Sciatic nerve (tissue), 2 donors: Measurements from ENCODE around the gene PATL2. TPM values are rescaled to one million over a fixed set of nuclear protein-coding genes. Genes with fewer than 3 reads are reported as not detected.
"Not testable (repeated sequence)": the region's sequence is repeated elsewhere in the genome, so short reads cannot be mapped to it uniquely, and the experiment has no call there.

Experiments used
- ATAC-seq: fragments of 200-7000 bp; cut with Tn5 transposase; one replicate; pipeline ENCODE4 v1.9.1; 2020; ENCODE audit warnings: mild to moderate bottlenecking, moderate library complexity
- DNase-seq: peaks from one replicate; pipeline ENCODE4 v3.0.0-alpha.2; 2020; ENCODE audit warnings: low spot score
- intact Hi-C: fragments of 100-400 bp; cut with DNase I; formaldehyde crosslinking; loops from one replicate; pipeline ENCODE4 v1.14.2; 2022
- total RNA-seq: library from RNA; stranded (reverse); fragmentation: NEBNext Ultra II Directional; extraction: Animal tissue kit (Norgen Biotek cat#: 25700); gene quantifications from one replicate; pipeline ENCODE4 v1.2.1, GENCODE V29; 2021
- donor health status: DM: no; HTN: no; CAD: no.
- donor health status: DM: no; HTN: no; CAD: no.

The PATL2 gene
- total RNA-seq = 2.9 TPM

DNA sequence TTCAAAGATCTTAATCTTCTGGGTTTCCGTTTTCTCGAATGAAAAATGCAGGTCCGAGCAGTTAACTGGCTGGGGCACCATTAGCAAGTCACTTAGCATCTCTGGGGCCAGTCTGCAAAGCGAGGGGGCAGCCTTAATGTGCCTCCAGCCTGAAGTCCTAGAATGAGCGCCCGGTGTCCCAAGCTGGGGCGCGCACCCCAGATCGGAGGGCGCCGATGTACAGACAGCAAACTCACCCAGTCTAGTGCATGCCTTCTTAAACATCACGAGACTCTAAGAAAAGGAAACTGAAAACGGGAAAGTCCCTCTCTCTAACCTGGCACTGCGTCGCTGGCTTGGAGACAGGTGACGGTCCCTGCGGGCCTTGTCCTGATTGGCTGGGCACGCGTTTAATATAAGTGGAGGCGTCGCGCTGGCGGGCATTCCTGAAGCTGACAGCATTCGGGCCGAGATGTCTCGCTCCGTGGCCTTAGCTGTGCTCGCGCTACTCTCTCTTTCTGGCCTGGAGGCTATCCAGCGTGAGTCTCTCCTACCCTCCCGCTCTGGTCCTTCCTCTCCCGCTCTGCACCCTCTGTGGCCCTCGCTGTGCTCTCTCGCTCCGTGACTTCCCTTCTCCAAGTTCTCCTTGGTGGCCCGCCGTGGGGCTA lies at the start of gene PATL2, which contains the start of gene B2M:
TSS of gene PATL2 (minus strand) at position 228 of the 647 bp plus-strand sequence. CDS start 34,833 bp downstream, outside the sequence.
TSS of gene B2M (plus strand) at position 422 of the 647 bp plus-strand sequence. CDS start at position 452, 30 bp downstream.
- DNase-seq = peak; percentile 98
- ATAC-seq = peak; percentile 98
- intact Hi-C loops = no loop called here

DNA sequence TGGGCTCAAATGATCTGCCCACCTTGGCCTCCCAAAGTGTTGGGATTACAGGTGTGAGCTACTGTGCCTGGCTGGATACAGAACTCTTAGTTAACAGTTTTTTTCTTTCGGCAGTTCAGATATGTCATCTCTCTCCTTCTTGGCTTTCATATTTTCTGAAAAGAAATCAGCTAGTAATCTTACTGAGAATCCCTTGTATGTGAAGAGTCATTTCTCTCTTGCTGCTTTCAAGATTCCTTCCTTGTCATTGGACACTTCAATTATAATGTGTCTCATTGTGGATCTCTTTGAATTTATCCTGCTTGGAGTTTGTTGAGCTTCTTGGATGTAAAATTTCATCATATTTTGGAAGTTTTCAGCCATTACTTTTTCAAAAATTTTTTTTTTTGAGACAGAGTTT lies 42.2 kb upstream of the PATL2 start:
- no peak for ATAC-seq
- intact Hi-C loops = no loop called here
- no peak for DNase-seq

DNA sequence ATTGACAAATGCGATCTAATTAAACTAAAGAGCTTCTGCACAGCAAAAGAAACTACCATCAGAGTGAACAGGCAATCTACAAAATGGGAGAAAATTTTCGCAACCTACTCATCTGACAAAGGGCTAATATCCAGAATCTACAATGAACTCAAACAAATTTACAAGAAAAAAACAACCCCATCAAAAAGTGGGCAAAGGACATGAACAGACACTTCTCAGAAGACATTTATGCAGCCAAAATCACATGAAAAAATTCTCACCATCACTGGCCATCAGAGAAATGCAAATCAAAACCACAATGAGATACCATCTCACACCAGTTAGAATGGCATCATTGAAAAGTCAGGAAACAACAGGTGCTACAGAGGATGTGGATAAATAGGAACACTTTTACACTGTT lies 32.3 kb upstream of the PATL2 start:
- DNase-seq, intact Hi-C loops, ATAC-seq: not testable (repeated sequence)

DNA sequence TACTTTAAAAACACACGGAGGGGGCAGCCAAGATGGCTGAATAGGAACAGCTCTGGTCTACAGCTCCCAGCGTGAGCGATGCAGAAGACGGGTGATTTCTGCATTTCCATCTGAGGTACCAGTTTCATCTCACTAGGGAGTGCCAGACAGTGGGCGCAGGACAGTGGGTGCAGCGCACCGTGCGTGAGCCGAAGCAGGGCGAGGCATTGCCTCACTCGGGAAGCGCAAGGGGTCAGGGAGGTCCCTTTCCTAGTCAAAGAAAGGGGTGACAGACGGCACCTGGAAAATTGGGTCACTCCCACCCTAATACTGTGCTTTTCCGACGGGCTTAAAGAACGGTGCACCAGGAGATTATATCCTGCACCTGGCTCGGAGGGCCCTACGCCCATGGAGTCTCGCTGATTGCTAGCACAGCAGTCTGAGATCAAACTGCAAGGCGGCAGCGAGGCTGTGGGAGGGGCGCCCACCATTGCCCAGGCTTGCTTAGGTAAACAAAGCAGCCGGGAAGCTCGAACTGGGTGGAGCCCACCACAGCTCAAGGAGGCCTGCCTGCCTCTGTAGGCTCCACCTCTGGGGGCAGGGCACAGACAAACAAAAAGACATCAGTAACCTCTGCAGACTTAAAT lies 28.2 kb upstream of the PATL2 start:
- ATAC-seq, intact Hi-C loops, DNase-seq: not testable (repeated sequence)

DNA sequence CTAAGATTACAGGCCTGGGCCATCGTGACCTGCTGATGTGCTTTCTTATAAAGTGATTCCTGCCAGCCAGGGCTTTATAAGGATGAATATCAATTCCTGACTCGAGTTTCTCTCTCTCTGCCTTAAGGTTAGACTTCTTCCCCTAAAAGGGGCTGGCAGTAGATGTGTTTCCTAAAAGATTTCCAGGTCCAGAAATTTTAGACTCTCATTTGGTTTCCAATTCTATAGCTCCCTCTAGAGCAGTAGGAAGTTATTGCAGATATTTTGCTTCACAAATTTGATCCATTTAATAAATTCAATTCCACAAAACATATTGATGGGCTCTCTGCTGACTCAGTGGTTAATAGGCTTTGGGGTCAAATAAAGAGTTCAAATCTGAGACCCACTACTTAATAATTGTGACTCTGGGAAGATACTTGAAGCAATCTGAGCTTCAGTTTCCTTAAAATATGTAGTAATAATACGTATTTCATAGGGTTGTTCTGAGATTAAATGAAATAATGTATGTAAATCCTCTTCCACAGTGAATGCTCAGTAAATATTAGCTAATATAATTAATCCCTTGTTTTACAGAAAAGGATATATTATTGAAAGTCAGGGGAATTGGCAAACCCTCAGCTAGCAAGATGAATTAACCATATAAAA lies 27.3 kb upstream of the PATL2 start:
- DNase-seq (no peak), ATAC-seq (peak; percentile 73)
- intact Hi-C loops = no loop called here

DNA sequence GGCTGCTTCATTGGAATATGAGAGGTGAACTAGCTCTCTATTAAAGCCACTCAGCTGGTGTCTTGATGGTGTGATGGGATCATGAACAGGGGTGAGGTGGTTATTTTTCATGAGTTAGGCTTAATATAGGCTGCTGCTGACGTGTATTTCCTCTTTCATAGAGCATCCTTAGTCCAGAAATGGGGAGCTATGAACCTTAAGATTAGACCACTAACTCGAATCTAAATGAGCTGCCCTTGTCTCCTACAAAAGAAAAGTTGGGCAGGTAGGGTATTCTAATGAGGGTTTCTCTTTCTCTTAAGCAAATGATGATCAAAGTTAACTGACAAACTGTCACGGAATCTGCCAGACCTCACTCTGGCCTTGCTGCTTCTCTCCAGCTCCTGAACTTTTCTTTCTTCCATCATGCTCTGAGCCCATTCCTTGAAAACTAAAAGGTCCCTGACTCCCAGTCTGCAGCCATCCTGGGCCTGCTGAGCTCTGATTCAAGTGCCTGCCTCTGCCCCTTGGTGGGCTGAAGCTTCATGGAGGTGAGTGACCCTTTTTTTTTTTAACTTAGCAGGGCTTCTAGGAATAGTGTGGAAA lies 25.1 kb upstream of the PATL2 start, which contains the start of gene TRIM69:
TSS of gene TRIM69 (plus strand) at position 348 of the 585 bp plus-strand sequence. CDS start at position 525, 177 bp downstream.
- intact Hi-C loops = no loop called here
- no peak for ATAC-seq

DNA sequence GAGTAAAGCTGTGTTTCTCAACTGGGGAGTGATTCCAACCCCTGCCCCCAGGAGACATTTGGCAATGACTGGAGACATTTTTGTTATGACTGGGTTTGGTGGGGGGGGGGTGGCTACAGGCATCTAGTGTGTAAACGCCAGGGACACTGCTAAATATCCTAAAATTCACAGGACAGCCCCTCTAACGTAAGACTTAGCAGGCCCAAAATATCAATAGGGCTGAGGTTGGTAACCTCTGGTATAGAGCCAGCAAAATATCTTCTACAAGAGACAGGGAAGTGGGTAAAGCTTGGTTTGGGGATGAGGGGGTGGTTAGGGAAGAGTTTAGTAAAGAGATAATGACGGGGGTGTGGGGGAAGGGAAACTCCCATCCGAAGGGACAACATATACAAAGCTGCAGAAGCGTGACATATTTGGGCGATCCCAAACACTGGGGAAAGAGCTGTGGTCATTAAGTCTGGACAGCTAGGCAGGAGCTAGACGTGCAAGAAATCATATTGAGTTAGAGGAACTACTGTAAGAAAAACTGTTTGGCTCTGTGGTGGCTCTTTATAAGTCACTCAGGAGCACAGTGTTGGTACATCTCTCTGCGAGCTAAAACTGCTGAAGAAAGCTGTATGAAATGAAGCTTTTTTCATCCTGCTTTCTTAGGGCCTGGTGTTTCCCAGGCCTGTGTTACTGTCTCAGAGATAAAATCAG lies 24.5 kb upstream of the PATL2 start:
- ATAC-seq = peak; percentile 63
- intact Hi-C loops = no loop called here
- DNase-seq = no peak

More for the DNA sequence above, 25.1 kb upstream of the PATL2 start, which contains the start of gene TRIM69:
- no peak for DNase-seq

DNA sequence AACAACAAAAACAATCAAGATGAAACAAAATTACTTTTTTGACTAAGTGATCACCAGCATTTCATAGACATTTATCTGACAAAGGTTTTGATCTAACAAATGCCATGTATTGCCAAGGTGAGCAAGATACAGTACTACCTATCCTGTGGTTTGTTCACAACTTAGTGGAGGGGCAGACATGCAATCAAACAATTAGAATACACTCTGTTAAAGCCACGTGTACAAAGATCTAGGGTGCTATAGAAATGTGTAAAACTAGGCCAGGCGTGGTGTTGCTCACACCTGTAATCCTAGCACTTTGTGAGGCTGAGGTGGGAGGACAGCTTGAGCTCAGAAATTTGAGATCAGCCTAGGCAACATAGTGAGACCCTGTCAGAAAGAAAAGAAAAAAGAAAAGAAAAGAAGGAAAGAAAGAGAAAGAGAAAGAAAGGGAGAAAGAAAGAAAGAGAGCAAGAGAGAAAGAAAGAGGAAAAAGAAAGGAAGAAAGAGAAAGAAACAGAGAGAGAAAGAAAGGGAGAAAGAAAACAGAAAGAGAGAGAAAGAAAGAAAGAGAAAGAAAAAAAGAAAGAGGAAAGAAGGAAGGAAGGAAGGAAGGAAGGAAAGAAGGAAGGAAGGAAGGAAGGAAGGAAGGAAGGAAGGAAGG lies 23.8 kb upstream of the PATL2 start:
- DNase-seq (no peak), ATAC-seq (no peak)
- intact Hi-C loops = no loop called here

DNA sequence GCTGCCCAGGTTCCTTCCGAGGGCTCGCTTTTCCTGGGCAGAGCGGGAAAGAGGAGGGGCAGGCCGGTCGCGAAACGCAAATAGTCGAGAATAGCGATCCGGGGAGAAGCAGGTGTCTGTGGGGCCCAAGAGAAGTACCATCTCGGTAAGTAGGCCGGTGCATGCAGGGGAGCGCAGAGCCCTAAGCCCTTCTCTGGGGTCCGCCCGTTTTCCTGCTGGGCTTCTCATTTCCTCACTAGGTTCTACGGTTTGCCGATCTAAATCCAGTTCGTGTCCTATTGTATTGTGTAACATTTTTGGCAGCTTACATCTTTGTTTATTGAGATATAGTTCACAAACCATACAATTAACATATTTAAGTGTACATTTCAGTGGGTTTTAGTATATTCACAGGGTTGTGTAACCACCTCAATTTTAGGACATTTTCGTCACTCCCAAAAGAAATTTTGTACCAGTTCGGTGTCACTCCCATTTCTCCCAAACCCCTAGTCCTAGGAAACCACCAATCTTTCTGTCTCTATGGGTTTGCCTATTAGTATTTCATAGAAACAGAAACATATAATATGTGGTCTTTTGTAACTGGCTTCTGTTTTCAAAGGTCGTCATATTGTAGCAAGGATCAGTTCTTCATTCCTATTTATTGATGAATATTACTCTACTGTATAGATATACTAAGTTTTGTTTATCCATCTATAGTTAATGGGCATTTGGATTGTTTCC lies 18.4 kb upstream of the PATL2 start:
- ATAC-seq (peak; percentile 39), DNase-seq (peak; percentile 69)
- intact Hi-C loops = no loop called here

DNA sequence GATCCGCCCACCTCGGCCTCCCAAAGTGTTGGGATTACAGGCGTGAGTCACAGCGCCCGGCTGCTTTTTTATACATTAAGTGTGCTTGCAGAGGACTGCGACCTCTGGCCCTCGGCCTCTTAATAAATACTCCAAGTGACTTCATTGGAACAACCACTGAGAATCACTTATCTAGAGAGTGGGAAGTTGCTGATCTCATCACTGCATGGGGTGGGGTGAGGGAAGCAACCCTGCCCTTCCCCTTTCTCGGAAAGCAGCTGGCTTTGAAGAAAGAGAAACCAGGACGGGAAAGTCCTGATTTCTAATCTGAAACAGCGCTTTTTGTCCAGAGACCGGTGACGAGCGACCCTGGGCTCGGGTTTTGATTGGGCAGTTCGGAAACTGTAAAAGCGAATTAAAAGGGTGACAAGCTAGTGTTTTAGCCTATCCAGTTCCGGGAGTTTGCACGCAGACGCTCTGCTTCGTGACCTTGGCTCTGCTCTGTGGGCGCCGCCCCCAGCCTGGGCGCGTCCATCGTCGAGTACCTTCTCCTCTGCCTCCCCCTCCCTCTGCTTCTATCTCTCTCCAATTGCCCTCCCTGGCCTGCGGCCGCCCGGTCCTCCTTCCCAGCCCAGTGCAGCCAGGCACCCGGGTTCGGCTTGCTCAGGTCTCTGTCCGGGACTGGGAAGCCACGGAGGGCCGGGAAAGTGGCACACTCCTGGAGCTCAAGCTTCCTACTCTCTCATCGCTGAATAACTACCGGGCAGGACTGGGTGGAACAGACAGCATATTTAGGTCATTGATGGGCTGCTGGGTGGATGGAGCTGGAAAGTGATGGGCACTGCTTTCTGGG lies 17.7 kb upstream of the PATL2 start:
- ATAC-seq (peak; percentile 98), DNase-seq (peak; percentile 95)
- intact Hi-C loops = no loop called here

DNA sequence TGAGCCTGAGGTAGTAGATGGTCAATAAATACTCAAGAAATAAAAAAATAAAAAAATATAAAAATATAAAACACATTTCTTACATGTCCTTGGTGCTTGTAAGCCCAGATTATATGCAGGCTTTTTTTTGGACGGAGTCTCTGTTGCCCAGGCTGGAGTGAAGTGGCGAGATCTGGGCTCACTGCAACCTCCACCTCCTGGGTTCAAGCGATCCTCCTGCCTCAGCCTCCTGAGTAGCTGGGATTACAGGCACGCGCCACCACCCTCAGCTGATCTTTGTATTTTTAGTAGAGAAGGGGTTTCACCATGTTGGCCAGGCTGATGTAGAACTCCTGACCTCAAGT lies 17.1 kb upstream of the PATL2 start:
- DNase-seq, intact Hi-C loops, ATAC-seq: not testable (repeated sequence)

DNA sequence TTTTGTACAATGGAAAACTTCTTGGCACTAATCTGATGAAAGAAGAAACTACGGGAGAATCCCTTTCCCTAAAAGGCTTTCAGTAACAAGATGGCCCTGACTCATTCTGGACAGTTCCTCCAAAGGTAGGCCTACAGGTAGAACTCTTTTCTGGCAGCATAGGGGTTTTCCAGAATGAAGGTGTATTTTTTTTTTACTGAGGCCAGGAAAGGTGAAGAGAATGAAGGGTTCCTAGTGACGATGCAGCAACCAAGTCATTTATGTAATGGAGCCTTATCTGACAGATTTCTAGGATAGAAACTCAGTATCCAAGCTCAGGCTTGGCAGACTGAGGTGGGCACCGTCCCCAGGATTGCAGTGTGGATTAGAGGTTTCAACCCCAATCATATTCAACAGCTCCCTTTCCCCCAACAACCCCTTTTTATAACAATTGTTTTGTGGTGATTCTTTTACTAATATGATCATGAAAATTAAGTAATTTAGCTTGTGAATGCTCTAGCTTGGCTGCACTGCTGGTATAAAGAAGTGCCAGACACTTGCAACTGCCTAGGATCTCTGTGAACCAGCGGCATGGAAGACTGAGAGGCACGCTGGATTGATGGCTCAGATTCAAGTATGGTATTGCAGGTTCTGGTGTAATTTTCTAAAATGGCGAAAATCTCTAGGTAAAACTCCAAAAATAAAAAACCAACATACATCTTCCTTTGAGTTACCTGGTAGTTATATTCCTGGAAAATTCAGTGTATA lies 16.5 kb upstream of the PATL2 start:
- DNase-seq (no peak), ATAC-seq (no peak)
- intact Hi-C loops = no loop called here

DNA sequence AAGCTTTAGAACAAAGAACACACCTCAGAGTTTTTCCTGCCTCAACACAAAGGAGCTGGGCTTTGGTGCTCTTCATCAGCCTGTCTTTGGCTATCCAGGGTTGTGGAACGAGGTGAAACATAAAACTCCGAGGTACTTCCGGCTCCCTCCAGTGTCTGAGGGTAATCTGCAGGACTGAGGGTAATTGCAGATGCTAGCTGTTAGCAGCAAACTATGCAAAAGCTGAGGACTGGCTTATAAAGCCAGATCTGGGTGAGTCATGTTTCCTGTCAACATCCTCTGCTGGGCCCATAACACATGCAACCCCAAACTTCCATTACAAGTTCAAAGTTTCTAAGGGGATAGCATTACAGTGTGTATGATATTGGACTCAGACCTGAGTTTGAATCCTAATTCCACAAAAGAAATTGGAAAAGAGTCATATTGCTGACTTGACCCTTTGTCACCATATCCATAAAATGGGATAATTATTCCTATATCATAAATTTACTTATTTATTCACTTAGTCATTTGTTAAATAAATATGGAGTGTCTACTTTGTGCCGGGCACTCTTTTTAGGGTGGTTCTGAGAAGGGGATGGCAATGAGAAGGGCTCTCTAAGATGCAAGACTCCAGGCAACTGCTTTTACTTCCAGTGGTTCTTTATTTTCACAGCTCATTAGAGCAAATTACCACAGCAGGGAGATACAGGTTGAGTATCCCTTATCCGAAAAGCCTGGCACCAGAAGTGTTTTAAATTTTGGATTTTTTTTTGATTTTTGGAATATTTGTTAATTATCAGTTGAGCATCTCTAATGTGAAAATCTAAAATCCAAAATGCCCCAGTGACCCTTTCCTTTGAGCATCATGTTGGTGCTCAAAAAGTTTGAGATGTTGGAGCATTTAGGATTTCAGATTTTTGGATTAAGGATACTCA lies 15.7 kb upstream of the PATL2 start:
- DNase-seq (no peak), ATAC-seq (no peak)
- intact Hi-C loops = no loop called here

DNA sequence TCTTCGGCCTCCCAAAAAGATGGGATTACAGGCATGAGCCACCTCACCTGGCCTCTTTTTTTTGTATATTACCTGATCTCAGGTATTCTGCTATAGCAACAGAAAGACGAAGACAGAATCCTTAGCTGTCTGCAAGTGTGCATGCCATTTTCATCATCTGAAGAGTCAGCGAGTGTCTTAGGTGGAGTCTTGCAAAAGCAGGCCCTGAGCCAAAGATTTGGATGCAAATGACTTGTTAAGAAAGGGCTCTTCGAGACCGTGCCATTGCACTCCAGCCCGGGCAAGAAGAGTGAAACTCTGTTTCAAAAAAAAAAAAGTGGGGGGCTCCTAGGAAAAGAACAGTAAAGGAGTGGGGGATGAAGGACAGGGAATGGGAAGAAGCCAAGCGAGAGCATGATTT lies 15.0 kb upstream of the PATL2 start:
- DNase-seq (no peak), ATAC-seq (no peak)
- intact Hi-C loops = no loop called here

DNA sequence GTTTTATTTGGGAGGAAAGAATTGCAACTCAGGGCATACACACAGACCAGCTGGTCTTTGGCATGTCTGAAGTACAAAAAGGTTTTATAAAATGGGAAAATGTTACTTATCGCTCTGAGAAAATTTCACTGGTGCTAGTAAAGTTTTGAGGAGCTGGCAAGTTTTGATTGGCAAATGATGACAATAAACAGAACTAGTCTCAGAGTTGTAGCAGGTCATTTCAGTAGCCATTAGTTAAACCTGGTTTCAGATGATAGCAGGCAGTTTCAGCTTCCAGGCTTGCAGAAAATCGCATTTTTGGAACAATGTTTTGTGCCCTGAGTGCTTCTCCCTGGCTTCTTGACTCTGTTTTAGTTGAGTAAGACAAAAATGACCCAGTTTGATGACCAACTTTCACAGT lies 10.9 kb upstream of the PATL2 start:
- intact Hi-C loops = no loop called here
- DNase-seq = no peak
- ATAC-seq = no peak
